CD4-positive, alpha-beta T cell treated with Interleukin-4 for 1 hour (primary cell): Measurements from ENCODE around the gene BATF3.
"Not testable (repeated sequence)": the region's sequence is repeated elsewhere in the genome, so short reads cannot be mapped to it uniquely, and the experiment has no call there.

ENCODE experiments used
- DNase-seq, 2 donors: peaks; one replicate each; pipeline ENCODE4 v3.0.0-alpha.2; 2020 to 2022

The BATF3 gene

DNA sequence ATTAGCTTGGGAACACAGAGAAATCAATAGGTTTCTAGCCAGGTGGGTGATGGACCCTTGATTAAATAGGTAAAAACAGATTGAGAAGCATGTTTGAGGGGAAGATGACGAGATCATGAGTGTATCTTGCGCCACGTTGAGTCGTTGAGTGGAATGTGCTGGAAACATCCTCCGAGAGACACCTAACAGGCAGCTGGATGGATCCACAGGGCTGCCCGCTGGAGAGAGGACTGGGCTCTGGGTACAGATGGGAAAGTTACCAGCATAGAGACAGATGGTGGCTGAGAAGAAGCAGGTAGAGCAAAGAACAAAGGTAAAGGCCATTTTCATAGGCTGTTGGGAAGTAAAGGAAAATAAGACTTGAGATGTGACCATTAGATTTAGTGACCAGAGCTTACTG, 15.6 kb downstream of the BATF3 start:
- DNase-seq = no peak

DNA sequence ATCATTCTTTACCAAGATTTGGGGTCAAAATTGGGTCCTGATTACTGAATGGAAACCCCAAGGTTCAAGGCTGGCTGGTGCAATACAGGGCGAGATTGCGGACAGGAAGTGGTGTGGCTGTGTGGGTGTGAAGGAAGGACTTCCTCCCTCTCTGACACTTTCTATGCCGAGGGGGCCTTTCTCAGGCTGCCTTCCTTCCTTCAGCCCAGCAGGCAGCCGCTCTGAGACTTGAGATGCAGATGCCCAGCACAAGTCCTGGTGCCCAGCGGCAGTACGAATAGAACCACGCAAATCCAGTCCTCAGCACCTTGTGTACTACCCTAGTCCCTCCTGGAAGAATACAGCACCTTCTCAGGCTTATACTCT, 16.3 kb downstream of the BATF3 start:
- DNase-seq = peak; percentile 41 to 65

DNA sequence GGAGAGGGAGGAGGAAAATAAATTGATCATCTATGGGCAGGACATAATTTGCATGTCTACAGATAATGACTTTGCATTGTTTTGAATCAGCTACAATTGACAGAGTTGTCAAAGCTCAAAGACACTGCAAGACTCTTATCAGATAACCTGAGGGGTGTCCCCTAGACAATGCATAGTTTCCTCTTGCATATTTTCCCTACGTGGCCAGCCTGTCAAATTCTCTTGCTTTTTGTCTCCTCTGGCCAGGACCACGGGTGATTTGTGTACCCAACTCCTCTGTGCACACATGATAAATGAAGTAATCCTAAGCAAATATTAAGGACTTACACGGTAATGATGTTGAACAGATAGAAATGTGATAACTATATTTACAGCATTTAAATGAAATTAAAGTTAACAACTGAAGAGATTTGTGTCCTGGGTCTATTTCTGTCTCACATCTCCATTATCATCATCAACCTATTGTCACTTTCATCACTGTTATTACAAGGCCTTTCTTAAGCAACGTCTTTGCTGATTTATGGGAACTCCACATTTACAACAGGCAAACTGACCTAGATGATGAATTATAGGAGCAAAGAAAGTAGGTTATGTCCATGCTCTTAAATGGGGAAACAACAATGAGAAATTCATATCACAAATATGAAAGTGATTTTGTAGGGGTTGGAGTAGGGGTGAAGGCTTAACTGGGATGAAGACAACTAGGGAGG, 18.8 kb downstream of the BATF3 start:
- DNase-seq = no peak

DNA sequence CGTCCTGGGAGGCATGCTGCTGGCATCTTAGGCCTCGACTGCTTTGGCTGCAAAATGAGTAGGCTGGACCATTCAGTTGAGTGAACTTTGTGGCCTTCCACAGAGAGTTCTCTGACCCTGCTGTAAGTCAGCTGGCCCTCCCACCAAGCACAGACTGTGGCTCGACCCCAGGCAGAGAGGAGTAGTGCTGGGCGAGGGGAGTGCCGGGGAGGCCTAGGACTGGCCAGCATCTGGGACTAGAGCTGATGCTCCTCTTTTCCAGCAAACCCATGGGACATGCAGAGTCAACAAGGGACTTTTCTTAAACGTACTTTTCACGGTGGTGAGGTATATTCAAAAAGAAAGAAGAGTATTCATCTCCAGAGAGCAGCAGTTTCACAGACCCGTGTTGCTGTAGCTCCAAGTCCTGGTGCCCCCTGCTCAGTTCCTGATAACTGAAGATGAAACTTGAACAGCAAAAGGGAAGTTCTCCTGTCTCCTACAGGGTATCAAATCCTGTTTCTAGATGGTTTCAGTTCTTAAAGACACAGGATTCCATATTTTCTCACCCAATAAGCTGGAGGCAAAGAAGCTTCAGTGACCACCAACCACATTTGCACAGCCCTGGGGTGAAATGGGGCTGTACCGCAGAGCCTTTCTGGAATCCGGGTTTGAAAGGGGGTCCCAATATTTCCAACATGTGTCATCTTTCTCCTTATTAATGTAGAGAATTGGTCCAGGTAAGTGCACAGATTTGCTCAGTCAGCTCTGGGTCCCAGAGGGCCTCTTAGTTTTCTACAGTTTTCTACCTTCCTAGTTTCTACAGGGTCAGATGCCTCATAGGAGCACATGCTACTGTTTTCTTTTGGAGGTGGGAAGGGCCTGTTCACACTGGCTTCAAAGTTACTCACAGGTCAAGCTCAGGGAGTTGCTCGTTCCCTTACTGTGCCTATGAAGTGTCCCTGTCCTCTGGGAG, 20.9 kb downstream of the BATF3 start:
- DNase-seq = no peak

DNA sequence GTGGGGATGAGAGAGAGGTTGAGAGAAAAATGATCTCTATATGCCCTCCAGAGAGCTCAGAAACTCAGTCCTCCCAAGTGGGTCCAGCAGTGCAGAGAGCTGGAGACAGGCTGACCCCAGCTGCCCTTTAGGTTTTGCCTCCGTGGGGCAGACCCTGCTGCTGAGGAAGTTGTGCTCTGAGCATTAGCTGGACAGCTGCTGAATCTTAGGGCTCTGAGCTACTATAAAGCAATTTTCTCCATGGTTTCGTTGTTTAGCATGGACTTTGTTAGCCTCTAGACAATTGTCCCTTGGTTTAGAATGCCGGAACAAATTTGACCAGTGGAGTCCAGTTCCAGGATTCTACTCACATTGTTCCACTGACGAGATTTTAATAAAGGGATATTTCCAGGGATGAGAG, 22.1 kb downstream of the BATF3 start:
- no peak for DNase-seq

DNA sequence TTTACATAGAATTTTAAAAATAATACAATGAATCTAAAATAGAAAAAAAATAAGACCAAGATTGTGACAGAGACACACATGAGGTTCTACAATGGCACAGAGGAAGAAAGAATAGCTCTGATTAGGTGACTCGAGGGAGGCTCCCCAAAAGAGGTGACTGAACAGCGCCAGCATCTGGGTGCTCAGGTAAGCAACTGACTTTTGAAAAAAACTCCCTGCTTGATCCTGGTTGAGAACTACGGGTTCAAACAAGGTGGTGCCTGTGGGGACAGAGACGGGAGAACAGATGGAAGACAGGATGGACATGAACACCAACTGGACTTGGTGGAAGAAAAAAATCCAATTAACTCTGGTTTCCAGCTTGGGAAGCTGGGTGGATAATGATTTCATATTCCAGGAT, 22.5 kb downstream of the BATF3 start:
- DNase-seq = no peak

DNA sequence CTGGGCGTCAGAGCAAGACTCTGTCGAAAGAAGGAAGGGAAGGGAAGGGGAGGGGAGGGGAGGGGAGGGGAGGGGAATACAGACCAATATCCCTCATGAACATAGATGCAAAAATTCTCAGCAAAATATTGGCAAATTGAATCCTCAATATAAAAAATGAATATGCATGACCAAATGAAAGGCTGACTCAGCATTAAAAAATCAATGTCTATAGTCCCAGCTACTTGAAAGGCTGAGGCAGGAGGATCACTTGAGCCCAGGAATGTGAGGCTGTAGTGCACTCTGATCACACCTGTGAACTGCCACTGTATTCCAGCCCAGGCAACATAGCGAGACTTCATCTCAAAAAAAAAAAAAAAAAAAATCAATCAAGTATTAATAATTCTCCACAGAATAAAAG, 24.0 kb downstream of the BATF3 start:
- DNase-seq = no peak

DNA sequence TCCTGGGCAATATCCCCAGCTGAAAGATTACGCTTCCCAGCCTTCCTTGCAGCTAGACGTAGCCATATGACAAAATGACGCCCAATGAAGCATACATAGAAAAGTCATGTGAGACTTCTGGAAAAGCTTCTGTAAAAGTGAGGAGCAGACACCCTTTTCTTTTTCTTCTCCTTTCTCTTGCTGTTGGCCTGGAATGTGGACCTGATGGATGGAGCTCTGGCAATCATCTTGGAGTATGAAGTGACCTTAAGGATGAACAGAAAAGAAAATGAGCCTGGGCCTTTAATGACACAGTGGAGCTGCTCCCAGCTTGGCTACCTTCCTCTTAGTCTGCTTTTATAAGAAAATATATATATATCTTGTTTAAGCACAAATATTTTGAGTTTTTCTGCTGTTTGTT, 24.8 kb downstream of the BATF3 start:
- no peak for DNase-seq

DNA sequence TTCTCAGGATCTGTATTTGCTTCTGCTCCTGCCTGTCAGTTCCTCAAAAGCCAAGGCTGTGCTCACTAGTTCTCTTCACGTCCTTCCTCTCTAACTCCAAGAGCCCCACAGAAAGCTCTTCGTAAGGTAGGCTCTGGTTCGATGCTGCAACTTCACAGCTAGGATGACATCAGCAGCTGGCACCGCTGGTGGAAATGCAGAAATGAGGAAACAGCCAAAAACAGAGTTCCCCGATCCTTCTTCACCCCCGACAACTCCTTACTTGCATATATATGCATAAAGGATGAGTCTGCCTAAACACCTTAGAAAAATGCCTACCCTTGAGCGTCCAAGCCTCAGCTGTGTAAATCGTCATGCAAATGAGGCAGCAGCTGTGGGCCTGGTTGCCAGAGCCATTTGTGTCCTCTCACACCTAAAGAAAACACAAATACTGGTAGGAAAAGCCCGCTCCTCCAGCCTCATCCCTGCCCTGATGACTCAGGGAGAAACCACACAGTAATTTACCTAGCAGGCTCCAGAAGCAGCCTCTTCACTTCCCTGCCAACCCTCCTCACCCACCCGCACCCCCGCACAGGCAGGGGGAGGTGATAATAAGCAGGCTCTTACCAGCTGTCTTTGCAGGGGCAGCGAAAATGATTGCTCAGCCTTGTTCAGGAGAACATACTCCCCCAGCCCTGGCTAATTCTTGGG, 28.2 kb downstream of the BATF3 start:
- DNase-seq = peak; percentile 31 to 78

DNA sequence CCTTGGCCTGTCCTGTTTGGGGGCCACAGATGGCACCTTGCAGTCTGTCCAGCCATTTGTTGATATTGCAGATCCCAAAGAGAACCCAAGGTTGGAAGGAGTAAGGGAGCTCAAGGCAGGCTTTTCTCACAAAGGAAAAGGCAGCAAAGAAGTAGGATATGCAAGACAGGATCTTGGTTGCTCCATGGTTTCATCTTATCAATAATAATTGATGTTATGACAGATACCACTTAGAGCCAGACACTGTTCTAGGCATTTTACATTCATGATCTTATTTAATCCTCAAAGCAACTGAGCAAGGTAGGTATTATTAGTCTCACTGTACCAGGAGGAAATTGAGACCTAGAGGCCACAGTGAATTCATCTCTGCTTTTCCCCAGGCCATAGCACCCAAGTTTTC, 28.8 kb downstream of the BATF3 start:
- DNase-seq = no peak

DNA sequence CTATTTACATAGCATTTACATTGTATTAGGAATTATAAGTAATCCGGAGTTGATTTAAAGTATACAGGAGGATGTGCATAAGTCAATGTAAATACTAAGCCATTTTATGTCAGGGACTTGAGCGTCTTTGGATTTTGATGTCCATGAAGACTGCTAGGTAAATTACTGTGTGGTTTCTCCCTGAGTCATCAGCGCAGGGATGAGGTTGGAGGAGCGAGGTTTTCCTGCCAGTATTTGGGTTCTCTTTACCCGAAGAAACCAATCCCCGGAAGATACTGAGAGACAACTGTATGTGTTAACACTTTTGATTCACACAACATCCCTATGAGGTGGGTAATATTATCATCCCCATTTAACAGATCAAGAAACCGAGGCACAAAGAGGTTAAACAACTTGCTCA, 29.3 kb downstream of the BATF3 start:
- DNase-seq = no peak

DNA sequence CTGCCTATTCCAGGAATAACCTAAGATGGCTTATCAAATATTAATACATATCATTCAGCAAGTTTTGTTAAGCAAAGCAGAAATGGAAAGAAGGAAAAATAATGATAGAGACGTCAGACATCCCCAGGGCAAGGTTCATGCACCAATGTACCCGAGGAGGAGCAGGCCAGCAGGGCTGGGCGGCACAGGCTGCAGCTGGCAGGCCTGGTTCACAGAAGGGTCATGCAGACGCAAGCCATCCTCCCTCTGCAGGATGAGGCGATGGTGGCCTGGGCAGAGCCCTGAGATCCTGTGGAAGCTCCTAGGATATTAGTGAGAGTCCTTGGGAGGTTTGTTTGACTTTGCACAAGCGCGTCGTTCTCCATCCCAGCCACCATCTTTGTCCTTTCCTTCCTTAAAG, 30.0 kb downstream of the BATF3 start:
- DNase-seq = no peak

DNA sequence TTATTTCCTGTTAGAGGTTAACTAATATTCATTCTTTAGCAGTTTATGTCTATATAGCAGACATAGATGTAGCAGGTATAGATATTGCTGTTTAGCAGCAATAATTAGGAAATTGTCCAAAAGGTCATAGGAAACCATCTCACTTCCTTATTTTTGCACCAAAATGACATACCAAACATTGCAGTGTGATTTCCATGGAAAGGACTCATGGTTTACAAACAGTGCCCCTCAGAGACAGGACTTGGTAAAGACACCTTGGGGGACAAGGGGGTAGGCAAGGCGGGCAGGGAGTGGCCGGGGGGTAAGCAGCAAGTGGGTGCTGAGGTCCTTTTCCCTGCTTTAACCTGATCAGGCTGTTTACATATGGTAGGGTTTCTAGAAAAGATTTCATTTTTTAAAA, 30.5 kb downstream of the BATF3 start:
- peak; percentile 18 for DNase-seq

DNA sequence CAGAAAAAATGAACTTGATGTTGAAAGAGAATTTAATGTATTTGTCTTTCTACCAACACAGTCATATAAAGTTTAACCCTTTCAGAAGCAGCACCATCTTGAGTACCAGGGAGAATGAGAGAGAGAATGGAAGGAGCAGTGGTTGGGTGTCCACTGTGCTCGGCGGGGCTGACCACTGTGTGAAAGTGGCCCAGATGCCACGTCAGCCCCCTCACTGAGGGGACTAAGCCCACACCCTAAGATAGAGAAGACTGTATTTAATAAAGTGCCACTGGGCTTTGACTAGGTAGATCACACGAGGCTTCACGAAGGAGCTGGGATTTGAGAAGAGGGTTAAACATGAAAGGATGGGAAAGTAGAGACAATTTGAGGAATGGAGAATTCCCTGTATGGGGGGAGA, 31.2 kb downstream of the BATF3 start:
- no peak for DNase-seq

DNA sequence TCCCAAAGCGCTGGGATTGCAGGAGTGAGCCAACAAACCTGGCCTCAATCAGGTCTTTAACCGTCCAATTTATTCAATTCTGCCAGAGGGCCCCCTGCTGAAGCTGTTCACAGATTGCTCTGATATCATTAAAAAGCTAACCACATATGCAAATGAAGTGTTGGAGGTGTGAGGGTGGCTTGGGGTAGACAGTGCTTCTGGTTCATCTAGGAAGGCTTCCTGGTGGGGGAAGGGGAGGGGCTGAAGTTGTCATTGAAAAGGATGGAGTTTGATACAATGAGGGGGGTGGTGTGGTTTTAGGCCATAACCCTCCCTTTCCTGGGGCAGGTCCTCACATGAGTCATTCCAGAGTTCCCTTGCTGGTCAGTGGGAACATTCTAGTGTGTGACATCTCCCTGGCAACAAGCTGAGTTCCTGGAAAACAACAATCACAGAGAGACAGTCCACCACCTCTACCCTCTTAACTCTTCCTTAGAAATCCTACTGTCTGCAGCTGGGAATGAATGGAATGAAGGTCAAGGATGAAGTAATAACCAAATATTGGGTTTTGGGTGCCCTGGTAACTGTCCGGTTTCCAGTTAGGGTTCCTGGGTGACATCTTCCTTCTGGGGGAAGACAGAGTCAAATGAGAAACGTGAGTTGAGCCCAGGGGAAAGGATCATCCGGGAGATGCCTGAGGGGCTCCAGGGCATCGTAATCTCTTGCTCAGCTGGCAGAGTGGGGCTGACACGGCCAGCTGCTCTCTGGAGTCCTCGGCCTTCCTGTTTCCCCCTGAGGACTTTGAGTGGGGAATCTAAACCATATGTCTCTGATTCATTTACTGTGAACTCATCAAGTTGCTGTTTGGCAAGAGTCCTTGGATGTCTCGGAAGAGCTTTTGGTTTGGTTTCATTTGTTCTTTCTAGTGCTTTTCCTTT, 32.2 kb downstream of the BATF3 start:
- DNase-seq = peak; percentile 33 to 70

DNA sequence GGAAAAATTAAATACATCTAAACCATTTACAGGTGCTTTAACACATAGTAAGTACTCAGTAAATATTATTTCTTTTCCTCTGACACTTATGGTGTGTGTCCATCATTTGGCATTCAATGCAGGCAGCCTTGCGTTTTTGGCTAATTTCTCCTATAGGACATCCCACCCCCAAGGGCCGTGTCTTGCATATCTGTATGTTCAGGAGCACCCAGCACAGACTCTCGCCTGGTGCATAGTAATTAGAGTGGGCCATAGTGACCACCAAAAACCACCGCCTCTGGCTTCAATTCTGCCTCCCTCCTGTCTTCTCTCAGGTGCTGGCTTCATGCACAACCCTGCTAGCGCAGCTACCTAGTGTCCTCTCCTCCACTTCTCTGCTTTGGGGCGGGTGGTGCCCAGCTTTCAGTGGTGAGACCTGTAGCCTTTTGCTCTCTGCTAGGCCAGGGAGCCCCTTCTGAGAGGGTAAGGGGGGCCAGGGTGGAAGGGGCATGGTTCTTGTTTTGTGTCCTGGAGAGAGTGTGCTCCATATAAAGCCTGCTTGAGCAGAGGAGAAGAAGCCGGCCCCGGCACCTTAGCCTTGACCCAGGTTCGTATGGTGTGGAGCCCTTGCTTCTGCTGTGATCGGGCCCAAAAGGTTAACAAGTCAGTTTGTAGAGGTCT, 33.4 kb downstream of the BATF3 start:
- DNase-seq = no peak

DNA sequence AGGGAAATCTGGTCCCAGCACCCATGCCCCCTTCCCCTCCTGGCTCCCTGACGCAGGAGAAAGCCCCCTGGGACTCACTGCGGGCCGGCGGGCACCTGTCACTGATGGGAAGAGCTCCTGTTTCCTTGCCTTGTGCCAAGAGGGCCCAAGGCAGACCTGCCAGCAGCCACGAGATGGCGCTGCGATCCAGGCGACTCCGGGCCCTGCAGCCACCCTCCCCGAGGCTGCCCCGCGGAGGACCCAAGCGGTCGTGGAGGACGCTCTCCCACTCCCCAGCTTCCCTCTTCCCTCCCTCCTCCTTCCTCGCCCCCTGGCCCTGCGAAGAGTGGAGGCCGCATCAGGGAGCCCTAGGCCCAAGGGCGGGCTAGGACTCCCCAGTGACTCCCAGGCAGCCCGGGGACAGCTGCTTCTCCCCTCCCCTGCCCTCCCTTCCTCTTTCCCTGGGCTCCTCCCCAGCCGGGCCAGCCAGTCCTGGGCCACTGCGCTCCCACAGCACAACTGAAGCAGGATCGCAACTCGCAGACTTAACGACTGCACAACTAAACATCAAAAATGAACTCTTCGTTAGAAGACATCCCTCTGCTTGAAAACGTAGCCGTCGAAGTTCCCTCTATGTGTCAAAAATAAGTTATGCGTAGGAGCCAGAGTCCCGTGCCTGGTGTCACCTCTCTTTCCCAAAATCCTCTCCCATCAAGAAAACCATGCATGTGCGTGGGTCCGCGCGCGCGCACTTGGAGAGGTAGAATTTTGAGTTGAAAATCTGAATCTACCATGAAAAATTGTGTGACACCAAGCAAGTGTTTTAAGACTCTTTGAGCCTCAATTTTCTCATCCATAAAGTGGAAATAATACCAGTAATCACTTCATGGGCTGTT, 34.2 kb downstream of the BATF3 start:
- DNase-seq = peak; percentile 72 to 75

DNA sequence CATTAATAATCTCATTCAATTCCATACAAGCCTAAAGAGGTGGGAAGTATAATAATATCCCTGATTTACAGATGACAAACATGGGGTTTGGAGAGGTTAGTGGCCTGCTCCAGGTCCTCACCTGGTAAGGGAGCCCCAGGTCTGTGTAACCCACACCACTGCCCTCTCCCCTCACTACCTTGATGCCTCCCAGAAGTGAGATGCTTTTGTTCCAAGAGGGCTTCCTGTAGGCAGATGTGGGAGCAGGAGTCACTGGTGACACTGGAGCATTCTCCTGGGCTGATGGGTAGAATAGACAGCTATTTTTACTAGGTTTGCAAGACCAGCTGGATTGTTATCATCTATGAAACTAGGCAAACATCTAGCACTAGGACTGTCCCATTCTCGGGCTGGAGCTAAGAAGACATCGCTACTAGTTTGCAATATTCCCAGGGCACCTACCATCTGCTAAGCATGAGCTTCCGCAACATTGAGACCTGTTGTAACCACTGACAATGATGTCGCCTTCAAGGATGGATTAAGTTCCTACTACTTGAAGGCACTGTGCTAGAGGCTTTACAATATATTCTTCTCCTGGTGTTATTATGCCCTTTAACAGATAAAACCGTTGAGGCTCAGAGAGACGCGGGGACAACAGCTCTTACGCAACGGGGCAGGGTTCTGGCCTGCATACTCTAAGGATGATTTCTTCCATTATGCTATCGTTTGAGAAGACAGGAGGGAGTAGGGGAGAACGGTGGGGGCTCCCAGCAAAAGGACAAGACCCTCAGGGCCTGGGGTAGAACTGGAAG, 35.0 kb downstream of the BATF3 start:
- no peak for DNase-seq

DNA sequence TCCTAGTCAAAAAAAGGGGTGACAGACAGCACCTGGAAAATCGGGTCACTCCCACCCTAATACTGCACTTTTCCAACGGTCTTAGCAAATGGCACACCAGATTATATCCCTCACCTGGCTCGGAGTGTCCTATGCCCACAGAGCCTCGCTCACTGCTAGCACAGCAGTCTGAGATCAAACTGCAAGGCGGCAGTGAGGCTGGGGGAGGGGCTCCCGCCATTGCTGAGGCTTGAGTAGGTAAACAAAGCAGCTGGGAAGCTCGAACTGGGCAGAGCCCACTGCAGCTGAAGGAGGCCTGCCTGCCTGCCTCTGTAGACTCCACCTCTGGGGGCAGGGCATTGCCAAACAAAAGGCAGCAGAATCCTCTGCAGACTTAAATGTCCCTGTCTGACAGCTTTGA, 41.4 kb downstream of the BATF3 start:
- not testable (repeated sequence) for DNase-seq

DNA sequence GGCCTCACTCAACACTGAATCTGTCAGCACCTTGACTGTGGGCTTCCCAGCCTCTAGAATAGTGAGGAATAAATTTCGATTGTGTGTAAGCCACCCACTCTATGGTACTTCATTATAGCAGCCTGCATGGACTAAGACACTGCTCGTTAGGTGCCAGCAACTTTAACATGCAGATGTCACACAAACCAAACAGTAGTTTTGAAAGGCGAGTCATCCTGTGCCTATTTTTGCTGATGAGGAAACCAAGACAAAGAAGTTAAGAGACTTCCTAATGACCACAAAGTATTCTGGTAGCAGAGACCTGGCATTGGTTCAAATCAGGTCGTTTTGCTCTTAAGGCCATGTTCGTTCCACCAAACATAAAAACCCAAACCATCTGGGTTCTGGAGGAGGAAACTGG, 42.9 kb downstream of the BATF3 start:
- no peak for DNase-seq
